Measurements from ENCODE around the gene ABR. TPM values are rescaled to one million over a fixed set of nuclear protein-coding genes. Genes with fewer than 3 reads are reported as not detected.

The ABR gene
- total and polyA plus RNA-seq, 2 of the 8 experiments (the other 6 are each of a cell fraction or from before 2014, with no cell fraction given): 44.8 to 47.2 TPM

DNA sequence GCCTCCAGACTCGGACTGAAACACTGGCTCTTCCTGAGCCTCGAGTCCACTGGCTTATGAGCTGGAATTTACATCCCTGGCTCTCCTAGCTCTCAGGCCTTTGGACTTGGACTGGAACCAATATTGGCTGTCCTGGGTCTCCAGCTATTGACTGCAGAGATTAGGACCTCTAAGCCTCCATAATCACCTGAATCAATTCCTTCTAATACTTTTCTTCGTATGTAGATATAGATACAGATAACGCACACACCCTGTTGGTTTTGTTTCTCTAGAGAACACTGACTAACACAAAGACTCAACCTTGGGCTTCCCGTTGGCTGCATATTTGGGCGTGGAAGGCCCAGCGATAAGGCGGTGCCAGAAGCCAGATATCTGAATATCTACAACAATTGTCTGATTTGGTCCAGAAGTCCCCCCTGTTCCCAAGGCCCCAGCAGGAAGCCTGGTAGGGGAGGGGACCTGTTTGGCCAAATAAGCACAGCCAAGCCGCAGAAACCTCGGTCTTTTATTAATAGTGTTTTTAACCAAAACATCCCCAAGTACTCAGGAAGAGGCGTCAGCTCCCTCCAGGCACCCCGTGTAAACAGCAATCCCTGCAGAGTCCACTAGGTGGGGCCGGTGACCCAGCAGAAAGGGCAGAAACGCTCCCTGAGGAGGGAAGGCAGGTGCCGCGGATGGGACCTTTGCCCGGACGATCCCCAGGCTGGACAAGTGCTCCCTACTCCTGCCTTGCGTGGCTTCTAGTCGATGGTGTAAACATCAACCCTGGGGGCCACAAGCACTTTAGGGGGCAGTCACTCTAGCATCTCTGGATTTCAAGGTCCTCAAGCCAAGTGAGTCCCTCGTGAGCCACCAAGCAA is 57.0 kb downstream of the ABR start (continued):
- TF ChIP-seq, protein P1, sequence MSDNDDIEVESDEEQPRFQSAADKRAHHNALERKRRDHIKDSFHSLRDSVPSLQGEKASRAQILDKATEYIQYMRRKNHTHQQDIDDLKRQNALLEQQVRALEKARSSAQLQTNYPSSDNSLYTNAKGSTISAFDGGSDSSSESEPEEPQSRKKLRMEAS (IDR thresholded peaks at IDR 0.05): peak; percentile 54
- TF ChIP-seq RAD21 (IDR thresholded peaks at IDR 0.05 in 1 of 2, conservative IDR thresholded peaks at IDR 0.05 in 1 of 2; ENCODE audit: low read depth in 2 of 2, low read length in 2 of 2) (peak; percentile 87 to 88), BCL11A (IDR thresholded peaks at IDR 0.05; ENCODE audit: low read depth in 2 of 2, low read length in 2 of 2) (no peak), TAF1 (IDR thresholded peaks at IDR 0.05; ENCODE audit: low read depth, low read length) (no peak), BACH1 (IDR thresholded peaks at IDR 0.05; ENCODE audit: low read length) (no peak), ZNF274 (IDR thresholded peaks at IDR 0.05; ENCODE audit: borderline replicate concordance, extremely low read depth, low read length) (no peak), MAFK (IDR thresholded peaks at IDR 0.05; ENCODE audit: low read depth, low read length) (no peak), SIN3A (conservative IDR thresholded peaks at IDR 0.05 in 1 of 2, IDR thresholded peaks at IDR 0.05 in 1 of 2; ENCODE audit: low read depth in 1 of 2, low read length in 2 of 2) (0 out of 4 replicates have a peak, but pooled peaks of 1 of the 2 experiments have one; percentile 54), RXRA (IDR thresholded peaks at IDR 0.05; ENCODE audit: insufficient read depth, low read depth, low read length) (no peak), KDM1A (IDR thresholded peaks at IDR 0.05; ENCODE audit: borderline replicate concordance, low read length) (no peak), SP2 (IDR thresholded peaks at IDR 0.05; ENCODE audit: low read length) (no peak), SP4 (IDR thresholded peaks at IDR 0.05; ENCODE audit: low read length) (no peak), CTBP2 (IDR thresholded peaks at IDR 0.05; ENCODE audit: borderline replicate concordance, insufficient read depth, insufficient read length, low read length) (no peak), HDAC6 (IDR thresholded peaks at IDR 0.05; ENCODE audit: low read depth, low read length) (no peak), CHD1 (IDR thresholded peaks at IDR 0.05; ENCODE audit: low read depth, low read length) (no peak), SIX5 (IDR thresholded peaks at IDR 0.05; ENCODE audit: low read depth, low read length) (no peak), RFX5 (IDR thresholded peaks at IDR 0.05; ENCODE audit: borderline replicate concordance, low read depth, low read length) (no peak), JUND (IDR thresholded peaks at IDR 0.05; ENCODE audit: low read length) (no peak), SUZ12 (IDR thresholded peaks at IDR 0.05; ENCODE audit: low read length) (no peak), TCF12 (IDR thresholded peaks at IDR 0.05; ENCODE audit: low read depth, low read length) (no peak), RNF2 (IDR thresholded peaks at IDR 0.05; ENCODE audit: borderline replicate concordance, low read depth, low read length, missing control alignments, poor library complexity, severe bottlenecking) (no peak), NRF1 (IDR thresholded peaks at IDR 0.05; ENCODE audit: low read depth, low read length) (no peak), KDM4A (IDR thresholded peaks at IDR 0.05; ENCODE audit: low read depth, low read length, severe bottlenecking) (no peak), CEBPB (IDR thresholded peaks at IDR 0.05; ENCODE audit: low read depth, low read length) (no peak)
